HG02759 (cell line): ENCODE measurements around the gene HBG1.
"Not testable (repeated sequence)": the region's sequence is repeated elsewhere in the genome, so short reads cannot be mapped to it uniquely, and the experiment has no call there.

Experiments
- ATAC-seq: cut with Tn5 transposase; IDR thresholded peaks from one replicate; pipeline ENCODE4 v1.9.1; 2021; ENCODE audit warnings: mild to moderate bottlenecking, moderate library complexity; ENCODE audit not compliant: unreplicated experiment

Gene HBG1

GRCh38 chr11:5248498-5248897 lies 1.2 kb downstream of the HBG1 start:
- ATAC-seq = not testable (repeated sequence)

DNA sequence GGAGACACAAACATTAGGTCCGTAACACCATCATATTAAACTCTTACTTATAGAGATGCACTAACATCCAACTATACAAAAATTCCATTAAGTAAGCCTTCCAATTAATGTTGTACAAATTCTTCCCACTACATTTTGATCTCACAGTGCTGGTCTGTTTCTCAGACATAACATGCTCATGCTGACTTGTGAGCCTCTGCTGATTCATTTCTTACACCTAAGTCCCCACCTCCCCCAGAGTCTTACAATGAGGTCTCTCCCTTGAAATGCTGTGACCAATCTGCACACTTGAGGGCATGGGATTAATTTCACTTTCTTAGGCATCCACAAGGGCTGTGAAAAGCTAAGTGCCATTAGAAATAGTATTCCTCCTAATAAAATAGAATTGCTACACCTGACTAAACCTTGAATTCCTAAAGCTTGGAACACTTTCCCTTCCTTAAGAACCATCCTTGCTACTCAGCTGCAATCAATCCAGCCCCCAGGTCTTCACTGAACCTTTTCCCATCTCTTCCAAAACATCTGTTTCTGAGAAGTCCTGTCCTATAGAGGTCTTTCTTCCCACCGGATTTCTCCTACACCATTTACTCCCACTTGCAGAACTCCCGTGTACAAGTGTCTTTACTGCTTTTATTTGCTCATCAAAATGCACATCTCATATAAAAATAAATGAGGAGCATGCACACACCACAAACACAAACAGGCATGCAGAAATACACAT lies 2.0 kb downstream of the HBG1 start:
- no peak for ATAC-seq

GRCh38 chr11:5246772-5247471 lies 2.7 kb downstream of the HBG1 start:
- no peak for ATAC-seq

- ATAC-seq = no peak
Measured at GRCh38 chr11:5245155-5245554, 4.5 kb downstream of the HBG1 start.

GRCh38 chr11:5243816-5244180 lies 5.9 kb downstream of the HBG1 start:
- no peak for ATAC-seq

GRCh38 chr11:5242933-5243815 lies 6.5 kb downstream of the HBG1 start:
- no peak for ATAC-seq

DNA sequence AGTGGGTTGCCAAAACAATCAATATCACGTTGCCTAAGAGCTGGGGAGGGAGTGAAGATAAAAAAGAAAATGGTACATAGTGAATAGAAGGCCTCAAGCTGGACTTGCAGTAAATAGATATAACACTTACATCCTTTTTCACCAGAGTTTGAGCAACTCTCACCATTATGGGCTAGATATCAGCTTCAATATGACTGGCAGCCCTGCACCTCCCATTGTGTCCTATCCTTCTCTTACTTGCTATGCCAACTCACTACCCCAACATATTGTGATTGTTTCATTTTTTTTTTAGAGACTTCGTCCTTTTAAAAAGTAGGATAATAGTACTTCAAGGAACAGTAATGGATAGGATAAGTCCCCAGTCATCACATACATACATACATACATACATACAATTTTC lies 7.4 kb downstream of the HBG1 start:
- ATAC-seq = no peak

DNA sequence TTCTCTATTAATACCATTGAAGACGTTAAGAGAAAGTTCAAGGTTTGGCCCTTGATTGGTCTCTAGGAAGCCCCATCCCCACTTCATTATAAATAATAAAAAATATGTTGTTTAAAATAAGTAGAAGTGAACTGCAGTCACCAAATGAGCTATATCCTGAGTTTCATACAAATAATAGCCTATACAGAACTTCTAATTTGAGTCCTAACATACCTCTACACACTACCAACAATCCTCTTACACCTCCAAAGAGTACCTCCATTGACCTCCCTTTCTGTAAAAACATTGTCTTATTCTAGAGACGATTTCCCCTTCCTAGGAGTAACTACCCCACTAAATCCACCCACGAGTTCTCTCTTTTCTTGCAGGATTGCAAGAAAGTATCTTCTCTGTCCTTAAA lies 8.2 kb downstream of the HBG1 start:
- no peak for ATAC-seq

- ATAC-seq = no peak
Measured at GRCh38 chr11:5240458-5240857, 9.2 kb downstream of the HBG1 start.

- ATAC-seq = no peak
Measured at GRCh38 chr11:5240056-5240455, 9.6 kb downstream of the HBG1 start.

- ATAC-seq = no peak
Measured at GRCh38 chr11:5239046-5239445, 10.6 kb downstream of the HBG1 start.

DNA sequence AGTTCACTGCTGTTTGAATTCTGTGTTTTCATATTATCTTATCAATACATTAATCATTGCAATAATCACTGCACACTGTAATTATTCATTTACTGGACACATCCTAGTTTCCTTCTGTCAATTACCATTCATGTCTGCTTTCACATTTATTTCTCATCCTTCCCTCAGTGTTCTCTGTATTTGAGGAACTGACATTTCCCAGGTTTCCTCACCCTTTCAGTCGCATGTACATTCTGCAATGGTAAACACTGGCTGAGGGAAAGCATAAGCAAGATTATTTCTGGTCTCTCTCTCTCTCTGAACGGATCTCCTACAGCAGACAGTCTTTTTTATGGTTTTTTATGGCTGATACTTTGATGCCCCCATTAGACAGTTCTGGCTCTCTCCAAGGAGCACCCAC lies 11.2 kb downstream of the HBG1 start:
- ATAC-seq = no peak

DNA sequence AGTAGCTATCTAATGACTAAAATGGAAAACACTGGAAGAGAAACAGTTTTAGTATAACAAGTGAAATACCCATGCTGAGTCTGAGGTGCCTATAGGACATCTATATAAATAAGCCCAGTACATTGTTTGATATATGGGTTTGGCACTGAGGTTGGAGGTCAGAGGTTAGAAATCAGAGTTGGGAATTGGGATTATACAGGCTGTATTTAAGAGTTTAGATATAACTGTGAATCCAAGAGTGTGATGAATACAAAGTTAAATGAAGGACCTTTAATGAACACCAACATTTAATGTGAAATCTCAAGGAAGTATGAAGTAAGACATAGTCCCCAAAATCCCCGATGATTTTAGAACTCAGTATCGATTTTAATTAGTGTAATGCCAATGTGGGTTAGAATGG lies 12.2 kb downstream of the HBG1 start:
- no peak for ATAC-seq

DNA sequence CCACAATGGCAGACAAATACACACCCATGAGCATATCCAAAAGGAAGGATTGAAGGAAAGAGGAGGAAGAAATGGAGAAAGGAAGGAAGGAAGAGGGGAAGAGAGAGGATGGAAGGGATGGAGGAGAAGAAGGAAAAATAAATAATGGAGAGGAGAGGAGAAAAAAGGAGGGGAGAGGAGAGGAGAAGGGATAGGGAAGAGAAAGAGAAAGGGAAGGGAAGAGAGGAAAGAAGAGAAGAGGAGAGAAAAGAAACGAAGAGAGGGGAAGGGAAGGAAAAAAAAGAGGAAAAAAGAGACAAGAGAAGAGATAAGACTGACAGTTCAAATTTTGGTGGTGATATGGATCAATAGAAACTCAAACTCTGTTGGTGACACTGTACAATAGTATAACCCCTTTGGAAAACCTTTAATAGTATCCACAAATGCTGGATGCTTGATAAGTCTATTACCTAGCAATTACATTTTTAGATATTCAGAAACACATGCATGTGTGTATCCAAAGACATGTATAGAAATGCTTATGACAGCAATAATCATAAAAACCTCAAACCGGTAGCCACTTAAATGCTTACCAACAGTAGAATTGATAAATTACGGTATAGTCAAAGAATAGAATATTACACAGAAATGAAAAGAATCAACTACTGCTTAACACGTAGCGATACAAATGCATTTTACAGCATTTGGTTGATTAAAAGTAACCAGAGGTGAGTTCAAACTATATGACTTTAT lies 14.1 kb downstream of the HBG1 start:
- ATAC-seq = no peak

DNA sequence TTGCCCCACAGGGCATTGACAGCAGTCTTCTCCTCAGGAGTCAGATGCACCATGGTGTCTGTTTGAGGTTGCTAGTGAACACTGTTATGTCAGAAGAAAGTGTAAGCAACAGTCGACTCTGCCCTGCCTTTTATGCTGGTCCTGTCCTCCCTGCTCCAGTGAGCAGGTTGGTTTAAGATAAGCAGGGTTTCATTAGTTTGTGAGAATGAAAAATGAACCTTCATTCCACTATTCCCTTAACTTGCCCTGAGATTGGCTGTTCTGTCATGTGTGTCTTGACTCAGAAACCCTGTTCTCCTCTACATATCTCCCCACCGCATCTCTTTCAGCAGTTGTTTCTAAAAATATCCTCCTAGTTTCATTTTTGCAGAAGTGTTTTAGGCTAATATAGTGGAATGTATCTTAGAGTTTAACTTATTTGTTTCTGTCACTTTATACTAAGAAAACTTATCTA lies 15.2 kb downstream of the HBG1 start, which contains the start of gene HBD:
TSS of gene HBD (minus strand) at position 103 of the 454 bp plus-strand sequence. CDS start at position 53, 50 bp downstream.
- peak; percentile 78 for ATAC-seq

DNA sequence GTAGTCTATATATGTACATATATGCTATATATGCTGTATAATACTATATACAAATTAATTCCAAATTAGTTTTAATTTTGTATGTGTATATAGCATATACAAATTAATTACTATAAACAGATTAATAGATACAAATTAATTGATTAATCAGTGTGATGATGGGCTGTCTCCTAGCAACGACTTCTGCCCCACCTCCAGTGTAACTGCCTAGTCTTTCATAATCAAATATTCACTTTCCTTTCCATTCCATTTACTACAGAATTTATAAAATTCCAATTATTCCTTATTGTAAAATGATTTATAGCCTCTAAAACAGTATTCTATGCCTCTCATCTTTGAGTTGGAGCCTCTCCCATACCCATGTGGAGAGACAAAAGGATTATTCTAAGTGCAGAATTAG lies 16.4 kb downstream of the HBG1 start:
- ATAC-seq = no peak

GRCh38 chr11:5232821-5233220 lies 16.8 kb downstream of the HBG1 start:
- ATAC-seq = no peak

DNA sequence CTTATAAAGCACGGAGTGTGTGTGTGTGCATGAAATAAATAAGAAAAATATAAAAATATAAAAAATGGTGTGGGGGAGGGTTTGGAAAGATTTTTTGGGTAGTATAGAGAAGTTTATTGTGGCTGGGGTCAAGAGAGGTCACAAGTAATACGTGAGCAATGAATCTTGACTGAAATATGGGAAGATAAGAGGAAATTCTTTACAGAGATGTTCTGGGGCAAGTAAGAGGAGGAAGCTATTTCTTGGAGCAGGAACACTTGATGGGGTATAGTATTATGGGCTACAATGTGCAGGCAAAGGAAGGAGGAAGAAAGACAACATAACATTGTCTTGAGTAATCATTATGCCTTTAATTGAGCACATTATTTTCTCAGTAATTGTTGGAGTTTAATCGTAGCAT lies 17.5 kb downstream of the HBG1 start:
- no peak for ATAC-seq

GRCh38 chr11:5231111-5231510 lies 18.5 kb downstream of the HBG1 start:
- no peak for ATAC-seq

- ATAC-seq = no peak
Measured at GRCh38 chr11:5230266-5230665, 19.4 kb downstream of the HBG1 start.

GRCh38 chr11:5229796-5230195 lies 19.9 kb downstream of the HBG1 start:
- no peak for ATAC-seq
